SU-DHL-6 (cell line): Measurements from ENCODE around the gene TFE3.

Source experiments
- H2AFZ ChIP-seq: fragments of 200-600 bp; sonication (generic); 2 replicates; pipeline ENCODE4 v1.6.1; 2014; ENCODE audit warnings: low read depth, mild to moderate bottlenecking, moderate library complexity, mixed read lengths, antibody characterized with exemption, low read length; ENCODE audit not compliant: severe bottlenecking
- H3F3A ChIP-seq: fragments of 200-600 bp; shearing (Covaris generic); 2 replicates; pipeline ENCODE4 v1.6.0; 2016; ENCODE audit warnings: antibody characterized with exemption, mild to moderate bottlenecking; ENCODE audit not compliant: insufficient read depth
- H3K27ac ChIP-seq: fragments of 200-600 bp; sonication (generic); 2 replicates; pipeline ENCODE4 v1.5.1; 2016; ENCODE audit warnings: low read depth, mild to moderate bottlenecking, low read length, moderate library complexity, mixed read lengths
- H3K27me3 ChIP-seq: fragments of 200-600 bp; sonication (generic), shearing (Covaris generic); 2 replicates; pipeline ENCODE4 v1.6.0; 2014; ENCODE audit warnings: mild to moderate bottlenecking, low read length
- H3K36me3 ChIP-seq: fragments of 200-600 bp; sonication (generic); 2 replicates; pipeline ENCODE4 v1.6.1; 2014; ENCODE audit warnings: mild to moderate bottlenecking, low read length, mixed read lengths
- H3K4me2 ChIP-seq: fragments of 300-600, 200-600 bp; shearing (Covaris generic), sonication (generic); 2 replicates; pipeline ENCODE4 v1.6.0; 2014; ENCODE audit warnings: low read length, low read depth, mild to moderate bottlenecking; ENCODE audit not compliant: poor library complexity, severe bottlenecking
- H3K4me3 ChIP-seq: fragments of 200-600 bp; sonication (generic); 2 replicates; pipeline ENCODE4 v1.5.1; 2014; ENCODE audit warnings: antibody characterized with exemption, low read length, mild to moderate bottlenecking, mixed read lengths; ENCODE audit not compliant: insufficient read depth, poor library complexity, severe bottlenecking
- H3K79me2 ChIP-seq: fragments of 200-600 bp; sonication (generic); 2 replicates; pipeline ENCODE4 v1.6.1; 2014; ENCODE audit warnings: mild to moderate bottlenecking, low read length, moderate library complexity; ENCODE audit not compliant: insufficient read depth
- H3K9ac ChIP-seq: fragments of 200-600 bp; sonication (generic); 2 replicates; pipeline ENCODE4 v1.7.0; 2014; ENCODE audit warnings: mild to moderate bottlenecking, low read length
- H3K9me2 ChIP-seq: fragments of 200-600 bp; sonication (generic); replicated peaks from 2 replicates; pipeline ENCODE4 v1.6.1; 2014; ENCODE audit warnings: low read length; ENCODE audit not compliant: insufficient read depth
- H3K9me3 ChIP-seq: fragments of 200-600 bp; sonication (generic); 2 replicates; pipeline ENCODE4 v1.6.1; 2014; ENCODE audit warnings: low read length, mixed read lengths; ENCODE audit not compliant: insufficient read depth
- H4K20me1 ChIP-seq: fragments of 200-600 bp; sonication (generic); 2 replicates; pipeline ENCODE4 v1.6.1; 2014; ENCODE audit warnings: low read depth, mild to moderate bottlenecking, antibody characterized with exemption, low read length, moderate library complexity, mixed read lengths
- CTCF ChIP-seq: fragments of 200-600 bp; sonication (generic); IDR thresholded peaks from one replicate; pipeline ENCODE4 v1.5.1; 2017; ENCODE audit warnings: antibody characterized with exemption, mild to moderate bottlenecking, low read length, moderate library complexity; ENCODE audit not compliant: insufficient read depth, poor library complexity, severe bottlenecking
- EZH2phosphoT487 ChIP-seq: fragments of 200-600 bp; sonication (generic), shearing (Covaris generic); conservative IDR thresholded peaks from 2 replicates; pipeline ENCODE4 v1.6.1; 2018; ENCODE audit warnings: mild to moderate bottlenecking, antibody characterized with exemption, low read length, moderate library complexity, mixed read lengths

Gene TFE3

GRCh38 chrX:49070988-49071387 is 27.8 kb upstream of the TFE3 start:
- Histone ChIP-seq H3K27me3 (no peaks in the 10 kb centered on the region), H4K20me1 (no peaks in the 10 kb centered on the region), H3K9ac (no peak overlapping the region), H3K36me3 (no peaks in the 10 kb centered on the region), H3K4me2 (no peak overlapping the region), H2AFZ (no peak overlapping the region), H3K79me2 (peaks cover 11% of the 10 kb centered on the region; the same call in 1 of the 2 replicates), H3K27ac (no peak overlapping the region), H3K9me3 (no peaks in the 10 kb centered on the region), H3K4me3 (no peak overlapping the region), H3K9me2 (no peaks in the 10 kb centered on the region), H3F3A (no peaks in the 10 kb centered on the region; the same call in 1 of the 2 replicates)
- TF ChIP-seq EZH2phosphoT487 (no peak), CTCF (no peak)

GRCh38 chrX:49069038-49069437 is 25.9 kb upstream of the TFE3 start:
- Histone ChIP-seq H3K4me2 (no peak overlapping the region), H3K79me2 (peaks cover 11% of the 10 kb centered on the region; the same call in 1 of the 2 replicates), H3F3A (no peaks in the 10 kb centered on the region; the same call in 1 of the 2 replicates), H3K9me3 (no peaks in the 10 kb centered on the region), H2AFZ (no peak overlapping the region), H3K9me2 (no peaks in the 10 kb centered on the region), H3K9ac (no peak overlapping the region), H3K27me3 (no peaks in the 10 kb centered on the region), H3K27ac (no peak overlapping the region), H3K4me3 (no peak overlapping the region), H4K20me1 (no peaks in the 10 kb centered on the region), H3K36me3 (no peaks in the 10 kb centered on the region)
- TF ChIP-seq CTCF (no peak), EZH2phosphoT487 (no peak)

GRCh38 chrX:49067285-49068120 is 24.3 kb upstream of the TFE3 start:
- Histone ChIP-seq H3K9ac (no peak overlapping the region), H3K79me2 (no peaks in the 10 kb centered on the region), H2AFZ (no peak overlapping the region), H3K9me2 (no peaks in the 10 kb centered on the region), H3K27ac (no peak overlapping the region), H3K27me3 (no peaks in the 10 kb centered on the region), H4K20me1 (no peaks in the 10 kb centered on the region), H3F3A (no peaks in the 10 kb centered on the region; the same call in 1 of the 2 replicates), H3K4me2 (no peak overlapping the region), H3K4me3 (no peak overlapping the region), H3K36me3 (no peaks in the 10 kb centered on the region), H3K9me3 (no peaks in the 10 kb centered on the region)
- TF ChIP-seq CTCF (no peak), EZH2phosphoT487 (no peak)
